SK-N-SH treated with all-trans-retinoic acid at 6 μM for 48 hours (cell line): Measurements from ENCODE around the gene PMAIP1.

Experiments used
- GLIS3 ChIP-seq: fragments of 250-450 bp; sonication (Bioruptor Pico); IDR thresholded peaks from 2 replicates; pipeline ENCODE4 v1.5.0; 2020; ENCODE audit warnings: mild to moderate bottlenecking, moderate library complexity
- RARB ChIP-seq: fragments of 250-450 bp; sonication (Bioruptor Pico); IDR thresholded peaks from 2 replicates; pipeline ENCODE4 v1.8.0; 2021; ENCODE audit warnings: mild to moderate bottlenecking, moderate library complexity
- TCF4 ChIP-seq: fragments of 250-450 bp; sonication (Bioruptor Pico); IDR thresholded peaks from 2 replicates; pipeline ENCODE4 v1.8.0; 2021; ENCODE audit warnings: mild to moderate bottlenecking, moderate library complexity, borderline replicate concordance
- TOX ChIP-seq: fragments of 250-450 bp; sonication (Bioruptor Pico); IDR thresholded peaks from 2 replicates; pipeline ENCODE4 v1.8.0; 2021; ENCODE audit warnings: mild to moderate bottlenecking, moderate library complexity, borderline replicate concordance
- TF ChIP-seq, protein P1 (sequence below): fragments of 250-450 bp; sonication (Bioruptor Pico); IDR thresholded peaks from 2 replicates; pipeline ENCODE4 v1.8.0; 2020; ENCODE audit warnings: mild to moderate bottlenecking, moderate library complexity, borderline replicate concordance

DNA sequence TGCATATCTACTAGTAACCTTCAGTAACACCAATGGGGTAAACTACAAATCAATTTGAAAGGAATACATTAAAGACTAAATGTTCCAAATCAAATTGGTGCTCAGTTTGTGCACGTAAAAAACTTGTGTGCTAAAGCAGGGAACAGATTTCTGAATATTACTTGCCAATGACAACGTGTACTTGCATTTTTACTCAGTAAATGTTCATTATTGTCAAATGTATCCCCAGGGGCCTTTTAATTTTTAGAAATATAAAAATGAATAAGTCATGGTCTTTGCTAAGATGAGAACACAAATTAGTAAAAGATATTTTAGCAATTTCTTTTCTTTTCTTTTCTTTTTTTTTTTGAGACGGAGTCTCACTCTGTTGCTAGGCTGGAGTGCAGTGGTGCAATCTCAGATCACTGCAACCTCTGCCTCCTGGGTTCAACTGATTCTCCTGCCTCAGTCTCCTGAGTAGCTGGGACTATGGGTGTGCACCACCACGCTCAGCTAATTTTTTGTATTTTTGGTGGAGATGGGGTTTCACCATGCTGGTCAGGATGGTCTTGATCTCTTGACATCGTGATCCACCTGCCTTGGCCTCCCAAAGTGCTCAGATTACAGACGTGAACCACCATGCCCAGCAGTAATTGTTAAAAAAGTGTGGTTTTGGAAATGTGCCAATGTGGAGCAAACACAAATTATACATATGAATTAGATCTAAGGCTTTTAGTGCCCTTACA, 52.6 kb downstream of the PMAIP1 start:
- TF ChIP-seq, protein P1, sequence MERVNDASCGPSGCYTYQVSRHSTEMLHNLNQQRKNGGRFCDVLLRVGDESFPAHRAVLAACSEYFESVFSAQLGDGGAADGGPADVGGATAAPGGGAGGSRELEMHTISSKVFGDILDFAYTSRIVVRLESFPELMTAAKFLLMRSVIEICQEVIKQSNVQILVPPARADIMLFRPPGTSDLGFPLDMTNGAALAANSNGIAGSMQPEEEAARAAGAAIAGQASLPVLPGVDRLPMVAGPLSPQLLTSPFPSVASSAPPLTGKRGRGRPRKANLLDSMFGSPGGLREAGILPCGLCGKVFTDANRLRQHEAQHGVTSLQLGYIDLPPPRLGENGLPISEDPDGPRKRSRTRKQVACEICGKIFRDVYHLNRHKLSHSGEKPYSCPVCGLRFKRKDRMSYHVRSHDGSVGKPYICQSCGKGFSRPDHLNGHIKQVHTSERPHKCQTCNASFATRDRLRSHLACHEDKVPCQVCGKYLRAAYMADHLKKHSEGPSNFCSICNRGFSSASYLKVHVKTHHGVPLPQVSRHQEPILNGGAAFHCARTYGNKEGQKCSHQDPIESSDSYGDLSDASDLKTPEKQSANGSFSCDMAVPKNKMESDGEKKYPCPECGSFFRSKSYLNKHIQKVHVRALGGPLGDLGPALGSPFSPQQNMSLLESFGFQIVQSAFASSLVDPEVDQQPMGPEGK (CRISPR knock-in tag), result no peak
- no peak for TF ChIP-seq TCF4 (CRISPR knock-in tag)
- TF ChIP-seq GLIS3 (CRISPR knock-in tag), result no peak
- no peak for TF ChIP-seq TOX (CRISPR knock-in tag)
- TF ChIP-seq RARB (CRISPR knock-in tag), result no peak
